AG10803 (cell line): ENCODE data around the gene DEPDC5.

Experiments used
- DNase-seq: peaks from one replicate; pipeline ENCODE4 v3.0.0; 2010; ENCODE audit warnings: low read depth
- H3K4me3 ChIP-seq: 2 replicates; pipeline ENCODE4 v1.5.1; 2011; ENCODE audit warnings: mild to moderate bottlenecking, low read length, control low read depth
- CTCF ChIP-seq: conservative IDR thresholded peaks from 2 replicates; pipeline ENCODE4 v1.5.1; 2011; ENCODE audit warnings: mild to moderate bottlenecking, low read length, control low read depth, inconsistent platforms

Gene DEPDC5

GRCh38 chr22:31896472-31896871 lies 142.7 kb downstream of the DEPDC5 start:
- DNase-seq, result no peak

GRCh38 chr22:31897842-31898805 lies 144.3 kb downstream of the DEPDC5 start:
- no peak for TF ChIP-seq CTCF
- DNase-seq, result peak; percentile 49
- no peak overlapping the region for H3K4me3 ChIP-seq

More at GRCh38 chr22:31896472-31896871, 142.7 kb downstream of the DEPDC5 start:
- no peak overlapping the region for H3K4me3 ChIP-seq
- TF ChIP-seq CTCF, result no peak

GRCh38 chr22:31898926-31899325 lies 145.1 kb downstream of the DEPDC5 start:
- TF ChIP-seq CTCF, result no peak
- H3K4me3 ChIP-seq, result no peak overlapping the region
- DNase-seq, result no peak

GRCh38 chr22:31899669-31900068 lies 145.8 kb downstream of the DEPDC5 start:
- no peak for DNase-seq
- no peak overlapping the region for H3K4me3 ChIP-seq
- no peak for TF ChIP-seq CTCF

- no peak for DNase-seq
- no peak overlapping the region for H3K4me3 ChIP-seq
- TF ChIP-seq CTCF, result no peak
These were observed 147.7 kb downstream of the DEPDC5 start for GRCh38 chr22:31901388-31902137.

GRCh38 chr22:31904651-31905050 lies 150.8 kb downstream of the DEPDC5 start:
- no peak overlapping the region for H3K4me3 ChIP-seq
- DNase-seq, result no peak
- no peak for TF ChIP-seq CTCF
